ENCODE measurements around the gene WNK3.
A peak's percentile ranks its signal among the peaks of the same experiment; 100 is the strongest.
"Not testable (repeated sequence)": the region's sequence is repeated elsewhere in the genome, so short reads cannot be mapped to it uniquely, and the experiment has no call there.

WNK3 gene

GRCh38 chrX:54357414-54358377 is at the start of gene WNK3:
WNK3 (minus strand) TSS chrX:54358046.
- DNase-seq (ENCODE audit: low read depth in 2 of 3, low spot score in 1 of 3), result peak; percentile 1 to 29 (median 18)

- no peak for DNase-seq (ENCODE audit: low read depth in 2 of 3, low spot score in 1 of 3)
These were observed 49.4 kb upstream of the WNK3 start for GRCh38 chrX:54407266-54407665.

DNA sequence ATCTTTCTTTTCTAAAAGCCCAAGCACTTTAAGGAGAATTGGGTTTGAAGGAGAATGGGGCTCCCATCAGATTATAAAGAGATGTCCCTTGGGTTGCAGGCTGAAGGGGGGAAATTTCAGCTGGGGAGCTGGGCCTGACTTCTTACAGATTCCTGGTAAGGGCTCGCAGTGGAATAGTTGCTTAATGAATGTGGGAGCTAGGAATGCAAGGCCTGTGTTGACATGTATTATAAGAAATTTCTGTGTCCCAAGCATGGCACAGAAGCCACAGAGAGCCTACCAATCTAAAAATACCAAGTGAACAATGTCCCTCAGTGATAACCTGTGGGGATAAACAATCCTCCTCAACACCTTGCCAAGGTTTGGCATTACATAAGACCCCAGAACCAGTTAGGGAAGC is 39.3 kb upstream of the WNK3 start:
- DNase-seq (ENCODE audit: low read depth in 2 of 3, low spot score in 1 of 3), result no peak

GRCh38 chrX:54386314-54386713 is 28.5 kb upstream of the WNK3 start:
- no peak for DNase-seq (ENCODE audit: low read depth in 2 of 3, low spot score in 1 of 3)

- not testable (repeated sequence) for DNase-seq (ENCODE audit: low read depth in 2 of 3, low spot score in 1 of 3)
These were observed 26.8 kb upstream of the WNK3 start for GRCh38 chrX:54384661-54385060.

GRCh38 chrX:54359408-54359807 is 1.6 kb upstream of the WNK3 start:
- DNase-seq (ENCODE audit: low read depth in 2 of 3, low spot score in 1 of 3), result no peak

- DNase-seq (ENCODE audit: low read depth in 2 of 3, low spot score in 1 of 3), result peak; percentile 13 to 24 (median 16)
These were observed 772 bp upstream of the WNK3 start for GRCh38 chrX:54358424-54359211.

- no peak for DNase-seq (ENCODE audit: low read depth in 2 of 3, low spot score in 1 of 3)
These were observed 5.2 kb downstream of the WNK3 start for GRCh38 chrX:54352677-54353076.

DNA sequence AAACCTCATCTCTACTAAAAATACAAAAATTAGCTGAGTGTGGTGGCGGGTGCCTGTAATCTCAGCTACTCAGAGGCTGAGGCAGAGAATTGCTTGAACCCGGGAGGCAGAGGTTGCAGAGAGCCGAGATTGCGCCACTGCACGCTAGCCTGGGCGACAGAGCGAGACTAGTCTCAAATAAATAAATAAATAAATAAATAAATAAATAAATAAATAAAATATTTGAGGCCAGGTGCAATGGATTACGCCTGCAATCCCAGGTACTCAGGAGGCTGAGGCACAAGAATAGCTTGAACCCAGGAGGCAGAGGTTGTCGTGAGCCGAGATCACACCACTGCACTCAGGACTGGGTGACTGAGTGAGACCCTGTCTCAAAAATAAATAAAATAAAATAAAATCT is 20.5 kb downstream of the WNK3 start:
- DNase-seq (ENCODE audit: low read depth in 2 of 3, low spot score in 1 of 3), result not testable (repeated sequence)

GRCh38 chrX:54325077-54325476 is 32.8 kb downstream of the WNK3 start:
- no peak for DNase-seq (ENCODE audit: low read depth in 2 of 3, low spot score in 1 of 3)

DNA sequence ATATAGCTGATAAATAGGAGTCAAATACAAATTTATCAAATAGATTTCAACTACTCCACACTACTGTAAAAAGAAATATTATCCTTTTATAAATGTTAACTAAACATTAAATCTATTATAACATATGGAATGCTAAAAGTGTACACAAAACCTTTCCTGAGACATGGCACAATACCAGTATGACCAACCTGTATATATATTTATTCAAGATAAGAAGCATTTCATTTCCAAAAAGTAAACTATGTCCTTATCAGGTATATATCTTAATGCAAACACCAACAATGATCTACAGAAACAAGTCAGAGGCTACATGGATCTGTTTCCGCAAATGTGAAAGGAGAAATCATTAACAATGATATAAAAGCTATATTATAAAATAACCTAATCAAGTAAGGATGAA is 37.8 kb downstream of the WNK3 start:
- DNase-seq (ENCODE audit: low read depth in 2 of 3, low spot score in 1 of 3), result no peak

DNA sequence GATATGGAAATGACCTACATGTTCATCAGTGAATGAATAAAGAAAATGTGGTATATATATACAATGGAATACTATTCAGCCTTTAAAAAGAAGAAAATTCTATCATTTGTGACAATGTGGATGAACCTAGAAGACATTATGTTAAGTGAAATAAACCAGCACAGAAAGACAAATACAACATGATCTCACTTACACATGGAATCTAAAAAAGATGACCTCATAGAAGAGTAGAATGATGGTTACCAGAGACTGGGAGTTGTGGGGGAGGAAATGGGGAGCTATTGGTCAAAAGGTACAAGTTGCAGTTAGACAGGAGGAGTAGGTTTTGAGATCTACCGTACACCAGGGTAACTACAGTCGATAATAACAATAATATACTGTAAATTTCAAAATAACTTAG is 51.5 kb downstream of the WNK3 start:
- DNase-seq (ENCODE audit: low read depth in 2 of 3, low spot score in 1 of 3), result no peak

GRCh38 chrX:54301516-54301915 is 56.3 kb downstream of the WNK3 start:
- no peak for DNase-seq (ENCODE audit: low read depth in 2 of 3, low spot score in 1 of 3)

DNA sequence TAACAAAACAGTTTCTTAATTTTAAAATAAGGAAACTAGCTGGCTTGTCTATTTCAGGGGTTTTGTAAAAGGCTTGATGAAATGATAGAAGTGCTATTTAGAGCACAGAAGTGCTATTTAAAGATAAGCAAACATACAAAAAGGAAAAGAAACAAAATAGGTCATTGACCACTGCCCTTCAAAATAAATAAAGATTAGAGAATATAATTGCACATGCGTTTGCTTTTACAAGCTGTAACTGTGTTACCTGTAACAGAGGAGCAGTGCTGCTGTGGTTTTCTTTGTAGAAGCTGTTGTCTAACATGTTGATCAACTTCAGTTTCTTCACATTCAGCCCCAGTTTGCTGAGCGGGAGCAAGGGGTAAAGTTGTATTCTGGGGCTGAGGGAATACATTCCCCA is 63.5 kb downstream of the WNK3 start:
- DNase-seq (ENCODE audit: low read depth in 2 of 3, low spot score in 1 of 3), result no peak

DNA sequence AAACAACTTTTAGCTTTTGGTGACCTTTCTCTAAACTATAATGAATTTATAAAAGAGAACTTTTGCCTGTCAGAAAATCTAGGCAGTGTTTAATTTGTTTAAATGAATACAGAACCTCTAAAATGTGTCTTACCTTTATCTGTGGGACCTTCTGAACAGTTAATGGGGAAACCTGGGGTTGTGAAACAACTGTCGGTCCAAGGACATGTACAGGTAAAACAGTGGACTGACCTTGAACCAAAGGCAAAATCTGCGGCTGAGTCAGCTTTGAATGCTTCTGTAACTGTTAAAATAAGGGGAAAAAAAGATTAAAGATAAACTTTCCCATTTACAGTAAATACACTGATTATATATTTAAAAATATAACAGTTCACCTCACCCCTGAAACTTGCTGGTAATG is 65.1 kb downstream of the WNK3 start:
- DNase-seq (ENCODE audit: low read depth in 2 of 3, low spot score in 1 of 3), result no peak

- DNase-seq (ENCODE audit: low read depth in 2 of 3, low spot score in 1 of 3), result no peak
These were observed 66.1 kb downstream of the WNK3 start for GRCh38 chrX:54291758-54292157.

- no peak for DNase-seq (ENCODE audit: low read depth in 2 of 3, low spot score in 1 of 3)
These were observed 68.9 kb downstream of the WNK3 start for GRCh38 chrX:54288968-54289367.

GRCh38 chrX:54288277-54288676 is 69.6 kb downstream of the WNK3 start:
- no peak for DNase-seq (ENCODE audit: low read depth in 2 of 3, low spot score in 1 of 3)

GRCh38 chrX:54281676-54282075 is 76.2 kb downstream of the WNK3 start:
- DNase-seq (ENCODE audit: low read depth in 2 of 3, low spot score in 1 of 3), result no peak

DNA sequence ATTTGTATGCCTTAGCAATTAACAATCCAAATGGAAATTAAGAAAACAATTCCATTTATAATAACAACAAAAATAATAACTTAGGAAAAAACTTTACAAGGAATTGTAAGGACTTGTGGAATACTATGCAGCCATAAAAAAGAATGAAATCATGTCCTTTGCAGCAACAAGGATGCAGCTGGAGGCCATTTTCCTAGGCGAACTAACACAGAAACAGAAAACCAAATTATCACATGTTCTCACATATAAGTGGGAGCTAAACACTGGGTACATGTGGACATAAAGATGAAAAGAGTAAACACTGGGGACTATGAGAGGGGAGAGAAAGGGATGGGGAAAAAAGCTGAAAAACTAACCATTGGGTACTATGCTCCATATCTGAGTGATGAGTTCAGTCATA is 77.4 kb downstream of the WNK3 start:
- DNase-seq (ENCODE audit: low read depth in 2 of 3, low spot score in 1 of 3), result no peak

GRCh38 chrX:54271664-54272063 is 86.2 kb downstream of the WNK3 start:
- no peak for DNase-seq (ENCODE audit: low read depth in 2 of 3, low spot score in 1 of 3)

DNA sequence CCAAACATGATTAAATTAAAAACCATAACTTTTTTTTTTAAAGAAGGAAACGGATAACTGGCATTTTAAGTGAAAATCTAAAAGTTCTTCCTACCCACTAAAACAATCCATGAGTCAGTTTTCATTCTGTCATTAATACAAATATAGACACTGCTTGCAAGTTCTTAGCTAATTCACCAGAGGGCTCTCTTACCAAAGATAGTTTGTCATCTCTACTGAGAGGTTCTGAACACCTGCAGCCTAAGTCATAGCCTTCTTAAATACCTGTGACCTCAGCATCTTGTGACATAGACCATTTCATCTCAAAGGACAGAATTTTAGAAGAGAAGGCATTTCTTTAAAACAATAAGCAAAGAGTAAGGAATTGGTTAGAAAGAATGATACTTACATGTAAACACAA is 109.5 kb downstream of the WNK3 start:
- no peak for DNase-seq (ENCODE audit: low read depth in 2 of 3, low spot score in 1 of 3)

Measured in stimulated activated CD4-positive, alpha-beta T cell treated with anti-CD3 and anti-CD28 coated beads, Interleukin-12 subunit alpha, Interleukin-12 subunit beta, amount 100 ng/mL, for 48 hours (primary cell).